Lower leg skin (tissue), 4 donors: Measurements from ENCODE around the gene SCTR. TPM values are rescaled to one million over a fixed set of nuclear protein-coding genes. Genes with fewer than 3 reads are reported as not detected.
"Not testable (repeated sequence)": the region's sequence is repeated elsewhere in the genome, so short reads cannot be mapped to it uniquely, and the experiment has no call there.

Source experiments
- DNase-seq, 2 donors: peaks; one replicate each; pipeline ENCODE4 v3.0.0-alpha.2; 2019; ENCODE audit warnings: low spot score in 2 of 2
- H3K4me3 ChIP-seq: fragments of 200-600 bp; sonication (generic); 2 replicates; pipeline ENCODE4 v1.5.1; 2017; ENCODE audit warnings: mild to moderate bottlenecking, low read depth; ENCODE audit not compliant: poor library complexity, severe bottlenecking
- POLR2A ChIP-seq, 2 donors: fragments of 450-650 bp; IDR thresholded peaks; one replicate each; pipeline ENCODE4 v1.6.1; 2016 to 2017; ENCODE audit warnings: antibody characterized with exemption in 2 of 2, mild to moderate bottlenecking in 1 of 2, moderate library complexity in 1 of 2
- WGBS, 2 donors: methylation state at CpG; one replicate each; pipeline ENCODE4 v1.1.5; 2018; 5-methylcytosine and 5-hydroxymethylcytosine counted together
- intact Hi-C: fragments of 100-400 bp; cut with DNase I; formaldehyde crosslinking; loops from one replicate; pipeline ENCODE4 v1.15.0; 2023; ENCODE audit warnings: low total_unique reads
- total RNA-seq, 4 donors: library from RNA; depleted of rRNA; stranded (reverse); fragments of >200 nt; gene quantifications; one replicate each; pipeline ENCODE4 v1.1.0, GENCODE V29; 2016
- TF ChIP-seq, protein P1 (sequence below), 3 donors: fragments of 450-650 bp; IDR thresholded peaks; one replicate each; pipeline ENCODE4 v1.5.1; 2016; ENCODE audit warnings: antibody characterized with exemption in 3 of 3, mild to moderate bottlenecking in 3 of 3, moderate library complexity in 2 of 3

The SCTR gene
- total RNA-seq, 4 donors from 2014 or later = not detected

- 61 to 64% methylated on average over 7 of the region's 7 CpGs for WGBS, 2 donors
- TF ChIP-seq POLR2A (IDR thresholded peaks at IDR 0.05) = no peak
- TF ChIP-seq, protein P1, sequence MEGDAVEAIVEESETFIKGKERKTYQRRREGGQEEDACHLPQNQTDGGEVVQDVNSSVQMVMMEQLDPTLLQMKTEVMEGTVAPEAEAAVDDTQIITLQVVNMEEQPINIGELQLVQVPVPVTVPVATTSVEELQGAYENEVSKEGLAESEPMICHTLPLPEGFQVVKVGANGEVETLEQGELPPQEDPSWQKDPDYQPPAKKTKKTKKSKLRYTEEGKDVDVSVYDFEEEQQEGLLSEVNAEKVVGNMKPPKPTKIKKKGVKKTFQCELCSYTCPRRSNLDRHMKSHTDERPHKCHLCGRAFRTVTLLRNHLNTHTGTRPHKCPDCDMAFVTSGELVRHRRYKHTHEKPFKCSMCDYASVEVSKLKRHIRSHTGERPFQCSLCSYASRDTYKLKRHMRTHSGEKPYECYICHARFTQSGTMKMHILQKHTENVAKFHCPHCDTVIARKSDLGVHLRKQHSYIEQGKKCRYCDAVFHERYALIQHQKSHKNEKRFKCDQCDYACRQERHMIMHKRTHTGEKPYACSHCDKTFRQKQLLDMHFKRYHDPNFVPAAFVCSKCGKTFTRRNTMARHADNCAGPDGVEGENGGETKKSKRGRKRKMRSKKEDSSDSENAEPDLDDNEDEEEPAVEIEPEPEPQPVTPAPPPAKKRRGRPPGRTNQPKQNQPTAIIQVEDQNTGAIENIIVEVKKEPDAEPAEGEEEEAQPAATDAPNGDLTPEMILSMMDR (IDR thresholded peaks at IDR 0.05) = peak in 1 of 3 donors; percentile 94
- intact Hi-C loops = no loop called here
Observed at GRCh38 chr2:119407430-119408220, 116.7 kb downstream of the SCTR start.

DNA sequence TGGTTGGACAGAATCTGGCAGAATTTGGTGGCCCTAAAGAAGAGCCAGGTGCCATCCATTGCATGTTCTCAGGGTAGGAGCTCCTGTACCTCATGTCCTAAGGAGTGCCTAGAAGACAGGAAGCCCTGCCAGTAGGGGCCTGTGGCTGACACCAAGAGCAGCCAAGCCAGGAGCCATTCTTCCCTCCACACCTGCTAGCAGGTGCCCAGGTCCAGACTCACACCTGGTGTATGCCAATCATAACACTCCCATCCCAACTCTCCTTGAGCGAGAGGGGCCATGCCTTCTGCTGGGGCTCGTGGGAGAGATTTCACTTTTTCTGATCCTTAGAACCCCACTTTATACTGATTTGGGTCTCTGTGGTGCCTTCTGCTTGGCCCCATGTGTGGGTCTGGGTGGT lies 119.1 kb downstream of the SCTR start:
- no peak for TF ChIP-seq POLR2A (IDR thresholded peaks at IDR 0.05)
- TF ChIP-seq, protein P1 (IDR thresholded peaks at IDR 0.05) = no peak
- peak in 1 of 2 donors; percentile 66 for DNase-seq
- intact Hi-C loops = loop anchor here (2.0 kb wide), 1 partner anchor 72 kb away; no protein-coding TSS in a partner anchor
- no peak overlapping the region for H3K4me3 ChIP-seq
- 93 to 100% methylated on average over 2 of the region's 2 CpGs for WGBS, 2 donors

More at GRCh38 chr2:119407430-119408220, 116.7 kb downstream of the SCTR start:
- no peak overlapping the region for H3K4me3 ChIP-seq
- DNase-seq = peak; percentile 58 to 83

DNA sequence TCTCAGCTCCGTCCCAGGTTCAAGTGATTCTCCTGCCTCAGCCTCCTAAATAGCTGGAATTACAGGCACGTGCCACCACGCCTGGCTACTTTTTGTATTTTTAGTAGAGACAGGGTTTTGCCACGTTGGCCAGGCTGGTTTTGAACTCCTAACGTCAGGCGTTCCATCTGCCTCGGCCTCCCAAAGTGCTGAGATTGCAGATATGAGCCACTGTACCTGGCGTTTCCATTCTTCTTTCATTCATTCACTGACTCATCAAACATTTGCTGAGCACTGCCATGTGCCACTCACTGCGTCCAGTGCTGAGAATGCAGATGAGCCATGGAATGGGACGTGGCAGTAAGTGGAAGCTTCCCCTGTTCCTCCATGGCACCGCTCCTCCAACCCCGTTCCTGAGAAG lies 120.7 kb downstream of the SCTR start:
- whole genome bisulfite sequencing, 2 donors = 90 to 93% methylated on average over 12 of the region's 12 CpGs
- not testable (repeated sequence) for DNase-seq
- intact Hi-C loops = loop anchor here (2.0 kb wide), 1 partner anchor 73 kb away; no protein-coding TSS in a partner anchor

DNA sequence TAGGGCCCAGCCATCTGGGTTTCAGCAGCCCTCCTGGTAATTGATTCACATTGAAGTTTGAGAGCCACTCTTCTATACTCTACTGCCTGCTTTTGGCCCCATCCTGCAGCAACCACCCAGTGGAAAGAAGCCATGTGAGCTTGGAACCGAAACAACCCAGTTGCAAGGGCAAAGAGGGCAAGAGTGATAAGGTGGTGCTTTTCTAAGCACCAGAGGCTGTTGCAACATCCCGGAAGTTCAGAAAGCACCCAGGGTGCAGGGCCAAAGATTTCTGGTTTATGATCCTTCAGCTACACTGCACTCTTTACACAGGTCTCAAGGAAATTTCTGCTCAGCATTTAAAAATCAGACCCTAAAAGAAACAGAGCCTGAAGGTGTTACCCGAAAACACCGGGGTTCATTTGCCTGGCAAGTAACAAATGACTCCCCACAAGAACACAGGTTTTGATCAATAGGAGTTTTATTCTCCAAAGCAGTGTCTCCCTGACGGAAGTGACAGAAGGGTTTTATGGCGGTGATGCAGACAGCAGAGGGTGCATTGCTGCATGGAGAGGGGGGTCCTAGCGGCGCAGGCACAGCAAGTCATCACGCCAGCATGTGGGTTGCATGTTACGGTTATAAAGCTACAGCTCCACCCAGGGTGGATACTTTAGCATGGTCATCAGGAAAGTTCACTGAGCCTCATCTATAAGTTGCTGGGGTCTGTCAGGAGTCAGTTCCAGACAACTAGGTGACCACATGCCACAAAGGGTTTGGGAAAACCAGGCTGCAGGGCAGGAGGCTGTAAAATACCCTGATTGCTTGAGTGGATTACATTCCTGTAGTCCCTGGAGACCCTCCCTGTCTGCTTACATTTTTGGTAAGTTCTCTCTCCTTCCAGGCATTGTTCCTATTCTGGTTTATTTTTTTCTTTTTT lies 121.4 kb downstream of the SCTR start:
- peak in 1 of 2 donors; percentile 49 for DNase-seq
- intact Hi-C loops = no loop called here
- H3K4me3 ChIP-seq = no peak overlapping the region
- 66 to 73% methylated on average over 10 of the region's 10 CpGs for WGBS, 2 donors
- no peak for TF ChIP-seq POLR2A (IDR thresholded peaks at IDR 0.05)
- TF ChIP-seq, protein P1 (IDR thresholded peaks at IDR 0.05) = no peak

More for the DNA sequence above, 120.7 kb downstream of the SCTR start:
- H3K4me3 ChIP-seq = not testable (repeated sequence)

DNA sequence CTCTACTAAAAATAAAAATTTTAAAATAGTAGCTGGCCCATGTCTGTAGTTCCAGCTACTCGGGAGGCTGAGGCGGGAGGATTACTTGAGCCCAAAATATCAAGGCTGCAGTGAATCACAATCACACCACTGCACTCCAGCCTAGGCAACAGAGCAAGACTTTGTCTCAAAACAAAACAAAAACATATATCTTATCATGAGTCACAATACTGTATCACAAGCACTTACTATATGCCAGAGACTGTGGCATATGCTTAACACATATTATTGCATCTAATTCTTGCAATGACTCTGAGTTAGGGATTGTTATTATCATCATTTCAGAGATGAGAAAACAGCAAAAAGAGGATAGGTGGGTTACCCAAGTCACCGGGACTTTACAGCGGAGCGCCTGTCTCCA lies 122.2 kb downstream of the SCTR start:
- peak in 1 of 2 donors; percentile 37 for DNase-seq
- 89 to 90% methylated on average over 5 of the region's 5 CpGs for WGBS, 2 donors
- intact Hi-C loops = no loop called here
- no peak overlapping the region for H3K4me3 ChIP-seq
- no peak for TF ChIP-seq POLR2A (IDR thresholded peaks at IDR 0.05)
- TF ChIP-seq, protein P1 (IDR thresholded peaks at IDR 0.05) = no peak

GRCh38 chr2:119397196-119397595 lies 127.1 kb downstream of the SCTR start:
- intact Hi-C loops = no loop called here
- DNase-seq = no peak
- no peak overlapping the region for H3K4me3 ChIP-seq
- WGBS, 2 donors = 89 to 92% methylated on average over 6 of the region's 6 CpGs
- TF ChIP-seq POLR2A (IDR thresholded peaks at IDR 0.05) = no peak
- TF ChIP-seq, protein P1 (IDR thresholded peaks at IDR 0.05) = no peak
